Stimulated activated CD4-positive, alpha-beta T cell treated with anti-CD3 and anti-CD28 coated beads, Interleukin-2, amount 100 ng/mL, for 24 hours (primary cell): ENCODE results near the gene SRGAP3.
A peak's percentile ranks its signal among the peaks of the same experiment; 100 is the strongest.

ENCODE experiments used
- DNase-seq, 2 donors: peaks; one replicate each; pipeline ENCODE4 v3.0.0-alpha.2; 2020

The SRGAP3 gene

GRCh38 chr3:9137676-9138075 lies 111.8 kb downstream of the SRGAP3 start:
- no peak for DNase-seq

GRCh38 chr3:9136746-9137465 lies 112.5 kb downstream of the SRGAP3 start:
- DNase-seq = no peak

GRCh38 chr3:9135930-9136525 lies 113.4 kb downstream of the SRGAP3 start:
- peak in 1 of 2 donors; percentile 19 for DNase-seq

- DNase-seq = no peak
Measured at GRCh38 chr3:9135526-9135925, 113.9 kb downstream of the SRGAP3 start.

- DNase-seq = no peak
Measured at GRCh38 chr3:9133656-9134055, 115.8 kb downstream of the SRGAP3 start.

- DNase-seq = no peak
Measured at GRCh38 chr3:9130345-9131305, 118.8 kb downstream of the SRGAP3 start.

GRCh38 chr3:9129365-9129764 lies 120.1 kb downstream of the SRGAP3 start:
- no peak for DNase-seq

- no peak for DNase-seq
Measured at GRCh38 chr3:9125278-9125951, 124.0 kb downstream of the SRGAP3 start.

GRCh38 chr3:9124730-9125129 lies 124.7 kb downstream of the SRGAP3 start:
- DNase-seq = no peak

- DNase-seq = no peak
Measured at GRCh38 chr3:9123840-9124239, 125.6 kb downstream of the SRGAP3 start.

- DNase-seq = no peak
Measured at GRCh38 chr3:9122732-9123364, 126.6 kb downstream of the SRGAP3 start.

- DNase-seq = no peak
Measured at GRCh38 chr3:9121366-9122001, 128.0 kb downstream of the SRGAP3 start.

- DNase-seq = no peak
Measured at GRCh38 chr3:9119331-9119730, 130.1 kb downstream of the SRGAP3 start.

- no peak for DNase-seq
Measured at GRCh38 chr3:9118222-9118621, 131.2 kb downstream of the SRGAP3 start.

GRCh38 chr3:9117220-9117619 lies 132.2 kb downstream of the SRGAP3 start:
- no peak for DNase-seq

GRCh38 chr3:9116336-9116735 lies 133.1 kb downstream of the SRGAP3 start:
- no peak for DNase-seq

GRCh38 chr3:9115336-9115735 lies 134.1 kb downstream of the SRGAP3 start:
- DNase-seq = no peak

- DNase-seq = no peak
Measured at GRCh38 chr3:9113040-9113439, 136.4 kb downstream of the SRGAP3 start.

- DNase-seq = no peak
Measured at GRCh38 chr3:9111866-9112265, 137.6 kb downstream of the SRGAP3 start.

- peak in 1 of 2 donors; percentile 27 for DNase-seq
Measured at GRCh38 chr3:9111417-9111816, 138.0 kb downstream of the SRGAP3 start.

- DNase-seq = no peak
Measured at GRCh38 chr3:9110802-9111201, 138.6 kb downstream of the SRGAP3 start.

GRCh38 chr3:9110316-9110715 lies 139.1 kb downstream of the SRGAP3 start:
- no peak for DNase-seq
